Eye (tissue), 1 donor: ENCODE results near the gene PPP1R16B.
"Not testable (repeated sequence)": the region's sequence is repeated elsewhere in the genome, so short reads cannot be mapped to it uniquely, and the experiment has no call there.

Experiments used
- DNase-seq: peaks from one replicate; pipeline ENCODE4 v3.0.0-alpha.2; 2015

PPP1R16B gene

GRCh38 chr20:38939686-38940085 is 134.2 kb downstream of the PPP1R16B start:
- DNase-seq, result no peak

GRCh38 chr20:38940644-38941043 is 135.1 kb downstream of the PPP1R16B start:
- DNase-seq, result no peak

DNA sequence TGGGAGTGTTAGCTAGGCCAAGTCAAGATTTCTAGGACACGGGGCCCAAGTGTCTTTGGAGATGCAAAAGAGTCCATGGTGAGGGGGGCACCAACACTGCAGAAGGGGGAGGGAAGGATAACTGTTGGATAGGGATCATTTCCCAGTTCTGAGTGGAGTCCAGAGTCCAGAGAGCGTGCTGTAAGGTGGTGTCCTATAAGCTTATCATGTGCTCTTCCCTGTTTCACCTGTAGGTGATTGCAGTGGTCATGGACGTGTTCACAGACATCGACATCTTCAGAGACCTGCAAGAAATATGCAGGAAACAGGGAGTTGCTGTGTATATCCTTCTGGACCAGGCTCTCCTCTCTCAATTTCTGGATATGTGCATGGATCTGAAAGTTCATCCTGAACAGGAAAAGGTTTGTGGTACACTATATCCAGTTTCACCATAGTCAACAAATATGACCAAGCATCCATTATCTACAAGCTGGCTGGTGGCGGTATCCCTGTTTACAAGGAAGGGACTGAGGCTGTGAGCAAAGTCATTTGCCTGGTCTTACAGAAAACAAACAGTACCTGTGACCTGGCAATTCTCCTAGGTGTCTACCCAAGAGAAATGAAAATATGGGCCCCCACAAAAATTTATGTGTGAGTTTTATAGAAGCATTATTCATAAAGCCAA is 136.4 kb downstream of the PPP1R16B start:
- DNase-seq, result no peak

DNA sequence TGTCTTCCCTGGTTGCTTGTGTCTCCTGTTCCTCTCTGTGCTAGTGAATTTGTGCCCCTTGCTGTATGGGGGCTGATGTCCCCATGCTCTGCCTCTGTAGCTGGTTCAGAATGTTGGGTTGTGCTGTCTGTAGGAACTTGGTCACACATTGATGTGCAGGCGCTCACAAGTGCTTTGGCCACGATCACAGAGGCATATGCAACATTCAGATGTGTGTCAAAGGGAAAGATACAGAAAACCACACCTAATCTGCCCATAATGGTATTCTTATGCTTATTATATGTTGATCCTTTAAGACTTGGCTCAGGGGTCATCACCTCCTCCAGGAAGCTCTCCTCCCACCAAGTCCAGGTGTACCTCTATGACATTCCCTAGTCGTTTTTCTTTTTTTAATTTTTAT is 139.5 kb downstream of the PPP1R16B start:
- no peak for DNase-seq

- DNase-seq, result no peak
These were observed 141.3 kb downstream of the PPP1R16B start for GRCh38 chr20:38946836-38947235.

GRCh38 chr20:38947931-38948362 is 142.4 kb downstream of the PPP1R16B start:
- DNase-seq, result no peak

DNA sequence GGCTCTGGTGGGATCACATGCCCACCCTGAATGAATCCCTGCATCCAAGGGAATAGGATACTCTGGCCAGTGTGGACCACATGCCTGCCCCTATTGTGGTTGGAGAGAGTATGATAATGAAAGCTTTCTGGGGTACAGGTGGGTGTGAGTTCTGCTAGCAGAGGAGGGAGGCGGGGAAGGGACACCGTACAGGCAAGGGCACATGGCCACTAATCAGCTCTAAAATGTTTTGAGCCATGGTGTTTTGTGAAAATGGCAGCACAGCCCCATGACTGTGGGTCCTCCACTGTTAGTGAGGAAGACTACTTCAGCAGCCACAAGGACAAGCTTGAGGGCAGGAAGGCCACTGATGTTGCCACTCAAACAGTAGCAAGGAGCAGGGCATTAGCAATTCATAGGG is 144.8 kb downstream of the PPP1R16B start:
- DNase-seq, result no peak

DNA sequence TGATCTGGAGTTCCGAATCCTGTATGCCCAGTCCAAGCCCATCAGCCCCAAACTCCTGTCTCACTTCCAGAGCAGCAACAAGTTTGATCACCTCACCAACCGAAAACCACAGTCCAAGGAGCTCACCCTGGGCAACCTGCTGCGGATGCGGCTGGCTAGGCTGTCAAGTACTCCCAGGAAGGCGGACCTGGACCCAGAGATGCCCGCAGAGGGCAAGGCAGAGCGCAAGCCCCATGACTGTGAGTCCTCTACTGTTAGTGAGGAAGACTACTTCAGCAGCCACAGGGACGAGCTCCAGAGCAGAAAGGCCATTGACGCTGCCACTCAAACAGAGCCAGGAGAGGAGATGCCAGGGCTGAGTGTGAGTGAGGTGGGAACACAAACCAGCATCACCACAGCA is 146.1 kb downstream of the PPP1R16B start:
- DNase-seq, result no peak

- no peak for DNase-seq
These were observed 146.7 kb downstream of the PPP1R16B start for GRCh38 chr20:38952153-38952552.

DNA sequence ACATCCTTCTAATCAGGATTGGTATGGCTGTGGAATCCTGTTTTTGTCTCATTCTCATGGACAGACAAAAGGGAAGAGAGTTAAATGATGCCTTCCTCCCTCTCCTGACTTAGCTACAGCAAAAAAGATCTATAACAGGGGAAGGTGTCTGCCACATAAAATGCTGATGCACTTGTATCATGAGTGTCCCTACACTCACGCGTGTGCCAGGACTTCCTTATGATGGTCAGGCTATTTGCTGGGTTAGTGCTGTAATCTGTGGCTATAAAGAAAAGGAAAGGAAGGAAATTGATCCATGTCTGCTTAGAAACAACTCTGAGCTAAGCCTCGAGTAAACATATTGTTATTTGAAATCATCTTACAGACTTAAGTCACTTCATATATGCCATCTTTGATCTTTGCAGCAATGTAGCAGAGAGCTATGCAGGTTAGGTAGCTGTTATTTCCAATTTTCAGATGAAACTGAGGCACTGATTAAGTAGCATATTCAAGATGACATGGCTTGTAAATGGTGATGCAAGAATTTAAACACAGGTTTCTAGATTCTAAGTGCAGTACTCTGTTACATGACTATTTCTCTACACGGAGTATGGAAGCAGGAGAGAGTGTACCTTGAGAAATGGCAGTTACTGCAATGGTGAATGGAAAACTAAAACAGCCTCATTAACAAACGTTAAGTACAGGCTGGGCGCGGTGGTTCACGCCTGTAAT is 148.3 kb downstream of the PPP1R16B start:
- DNase-seq, result no peak

GRCh38 chr20:38957235-38957876 is 151.9 kb downstream of the PPP1R16B start:
- DNase-seq, result no peak

GRCh38 chr20:38957915-38958485 is 152.5 kb downstream of the PPP1R16B start:
- no peak for DNase-seq

DNA sequence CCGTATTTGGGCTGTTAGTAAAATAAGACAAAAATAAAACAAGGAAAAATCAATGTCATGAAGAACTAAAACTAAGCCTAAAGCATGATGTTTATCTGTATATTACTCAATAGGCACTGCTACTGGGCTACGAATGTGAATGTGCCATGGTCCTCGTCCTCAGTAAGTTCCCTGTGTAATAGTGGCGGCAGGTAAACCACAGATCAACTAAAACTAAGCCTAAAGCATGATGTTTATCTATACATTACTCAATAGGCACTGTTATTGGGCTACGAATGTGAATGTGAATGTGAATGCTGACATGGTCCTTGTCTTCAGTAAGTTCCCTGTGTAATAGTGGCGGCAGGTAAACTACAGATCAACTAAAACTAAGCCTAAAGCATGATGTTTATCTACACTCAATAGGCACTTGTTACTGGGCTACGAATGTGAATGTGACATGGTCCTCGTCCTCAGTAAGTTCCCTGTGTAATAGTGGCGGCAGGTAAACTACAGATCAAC is 154.7 kb downstream of the PPP1R16B start:
- DNase-seq, result not testable (repeated sequence)

DNA sequence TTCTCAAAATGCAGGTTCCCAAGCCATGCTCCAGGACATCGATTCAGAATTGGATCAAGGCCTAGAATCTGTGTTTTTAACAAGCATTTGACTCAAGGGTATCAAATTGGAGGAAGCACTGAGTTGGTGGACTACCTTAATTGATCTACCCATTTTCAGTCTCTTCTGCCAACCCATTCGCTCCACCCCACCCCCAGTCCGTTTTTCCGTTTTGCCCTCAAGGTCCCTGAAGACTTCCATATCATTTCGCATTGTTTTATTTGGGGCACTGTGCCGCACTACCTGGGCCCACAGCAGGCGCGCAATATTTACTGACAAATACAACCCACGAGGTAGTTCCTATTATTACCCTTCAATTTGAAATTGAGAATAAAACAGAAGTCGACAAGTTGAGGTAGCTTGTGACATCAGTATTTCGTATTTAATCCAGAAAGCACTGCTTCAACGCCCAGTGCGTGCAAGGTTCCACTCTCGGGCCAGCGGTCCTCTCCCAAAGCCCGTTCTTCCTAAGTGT is 156.1 kb downstream of the PPP1R16B start:
- DNase-seq, result no peak

DNA sequence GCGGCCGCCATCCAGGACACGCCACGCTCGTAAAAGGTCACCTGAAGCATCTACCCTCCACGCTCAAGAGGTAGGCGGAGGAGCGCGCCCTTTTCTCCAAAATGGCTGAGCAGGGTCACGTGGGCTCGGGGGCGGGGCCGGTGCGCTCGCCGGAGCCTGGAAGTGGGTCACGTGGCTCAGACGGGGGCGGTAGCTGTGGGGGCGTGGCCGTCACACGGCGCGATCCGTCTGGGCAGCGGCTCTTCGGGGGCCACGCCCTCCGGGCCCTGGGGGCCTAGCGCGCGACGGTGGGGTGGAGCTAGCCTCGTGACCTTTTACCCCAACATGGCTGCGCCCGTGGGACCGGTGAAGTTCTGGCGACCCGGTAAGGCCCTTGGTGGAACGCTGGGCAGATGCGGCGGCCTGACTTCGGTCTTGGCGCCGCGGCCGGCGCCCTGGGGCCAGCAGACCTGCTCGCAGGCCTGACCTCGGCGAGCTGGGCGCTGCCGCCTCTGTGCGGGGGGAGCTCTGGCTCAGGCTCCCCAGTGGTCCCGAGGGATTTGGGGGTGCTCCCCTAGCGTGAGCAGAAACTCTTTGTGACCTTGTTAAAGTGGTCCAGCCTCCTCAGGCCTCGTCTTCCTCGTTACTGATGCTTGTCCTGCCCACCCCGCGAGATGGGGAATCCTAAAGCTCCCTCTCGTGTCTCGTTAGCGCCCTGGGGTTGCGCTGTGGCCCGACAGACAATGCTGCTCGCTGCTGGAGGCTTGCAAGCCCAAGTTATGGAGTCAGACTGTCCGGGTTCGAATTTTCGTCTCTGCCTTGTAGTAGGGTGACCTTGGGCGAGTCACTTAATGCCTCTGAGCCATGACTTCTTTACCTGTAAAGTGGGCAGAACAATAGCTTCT is 156.8 kb downstream of the PPP1R16B start, which contains the start of gene DHX35:
Gene DHX35, plus strand, starts transcription at position 301 of the 884 bp plus-strand sequence. Its CDS starts 24 bp downstream, at position 325.
- peak; percentile 99 for DNase-seq

DNA sequence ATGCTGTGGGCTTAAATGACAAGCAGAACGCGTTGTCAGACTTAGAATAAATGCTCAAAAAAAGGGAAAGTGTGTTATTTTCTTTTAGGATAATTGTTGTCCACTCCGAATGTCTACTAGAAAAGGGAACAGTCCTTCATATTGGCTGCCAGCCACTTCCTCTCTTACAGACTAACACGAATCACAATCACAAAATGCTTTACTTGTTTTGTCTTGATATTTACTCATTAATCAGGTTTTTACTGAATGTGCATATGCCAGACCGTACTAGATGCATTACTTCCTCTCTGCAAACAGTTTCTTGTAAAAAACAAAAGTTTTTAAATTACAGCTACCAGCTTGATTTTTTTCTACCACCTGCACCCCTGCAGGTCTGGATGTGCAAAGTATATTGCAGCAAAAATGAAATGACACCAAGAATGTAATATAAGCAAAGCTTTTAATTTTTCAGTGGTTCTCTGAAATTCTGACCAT is 157.5 kb downstream of the PPP1R16B start:
- DNase-seq, result no peak

DNA sequence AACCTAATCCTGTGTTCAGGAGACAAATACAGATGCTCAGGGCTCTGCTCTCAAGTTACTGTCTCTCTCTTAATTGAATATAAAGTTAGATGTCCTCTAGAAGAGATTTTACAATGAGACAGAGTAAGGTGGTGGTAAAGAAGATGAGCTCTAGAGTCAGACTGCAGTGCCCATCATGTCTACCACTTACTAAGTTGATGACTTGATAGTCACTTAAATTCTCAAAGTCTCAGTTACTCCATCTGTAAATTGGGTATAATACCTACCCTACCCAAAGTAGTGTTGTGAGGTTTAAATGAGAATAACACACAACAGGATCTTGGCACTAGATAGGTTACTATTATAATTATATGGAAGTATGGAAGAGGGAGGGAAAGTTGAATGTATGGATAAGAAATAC is 158.2 kb downstream of the PPP1R16B start:
- DNase-seq, result no peak

DNA sequence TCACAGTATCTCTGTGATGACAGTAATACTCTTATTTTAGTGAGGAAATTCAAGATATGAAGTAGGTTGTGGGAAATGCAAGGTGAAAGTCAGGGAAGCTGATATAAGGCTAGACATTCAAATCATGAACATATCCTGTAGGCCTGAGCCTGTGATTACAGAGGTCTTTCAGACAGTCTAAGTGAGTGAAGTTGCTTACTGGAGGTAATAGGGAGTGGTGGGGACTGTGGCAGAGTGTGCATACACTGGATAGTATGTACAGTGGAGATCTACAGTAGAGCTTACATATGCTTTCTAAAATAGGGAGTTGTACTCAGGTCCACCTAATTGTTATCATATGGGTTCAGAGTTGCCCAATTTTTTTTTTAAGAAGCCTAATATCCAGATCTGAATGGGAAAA is 159.8 kb downstream of the PPP1R16B start:
- no peak for DNase-seq

DNA sequence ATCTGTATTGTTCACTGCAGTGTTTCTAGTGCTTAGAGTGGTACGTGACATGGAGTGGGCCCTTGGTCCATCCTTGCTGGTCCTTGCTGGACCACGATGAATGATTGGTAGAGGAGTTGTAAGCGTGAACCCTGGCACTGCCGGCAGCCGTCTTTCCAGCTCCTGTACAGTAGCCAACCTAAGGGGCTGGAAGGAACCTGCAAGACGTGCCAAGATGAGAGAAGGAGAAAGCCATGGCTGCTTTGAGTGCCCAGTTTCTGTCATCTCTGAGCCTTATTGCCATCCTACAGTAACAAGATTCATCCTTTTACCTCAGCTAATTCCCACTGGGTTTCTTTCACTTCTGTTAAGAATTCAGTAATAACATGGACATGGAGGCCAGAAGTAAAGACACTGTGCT is 162.6 kb downstream of the PPP1R16B start:
- DNase-seq, result no peak

DNA sequence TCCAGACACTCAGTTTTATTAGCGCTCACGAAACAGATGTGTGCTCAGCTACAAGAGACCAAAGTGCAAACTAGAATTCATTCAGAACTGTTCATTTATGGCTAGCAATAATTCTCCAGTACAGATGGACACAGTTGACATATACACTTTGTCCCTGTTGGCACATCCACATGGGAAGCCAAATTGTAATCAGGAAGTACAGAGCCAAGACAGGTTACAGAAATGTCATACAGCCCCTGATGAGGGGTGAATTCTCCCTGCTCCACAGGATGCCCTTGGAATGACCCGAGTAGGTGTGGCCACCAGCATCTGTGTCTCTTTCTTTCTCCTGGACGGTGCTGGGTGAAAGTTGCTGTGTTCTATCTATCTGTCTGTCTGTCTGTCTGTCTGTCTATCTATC is 164.2 kb downstream of the PPP1R16B start:
- no peak for DNase-seq

- DNase-seq, result no peak
These were observed 164.8 kb downstream of the PPP1R16B start for GRCh38 chr20:38970302-38970701.
